CD4-positive, alpha-beta T cell (primary cell): ENCODE data around the gene KCTD1. TPM values are rescaled to one million over a fixed set of nuclear protein-coding genes. Genes with fewer than 3 reads are reported as not detected.

Source experiments
- ATAC-seq: fragments of 200-7000 bp; cut with Tn5 transposase; one replicate; pipeline ENCODE4 v1.10.0; 2022; ENCODE audit warnings: mild to moderate bottlenecking; ENCODE audit not compliant: poor library complexity
- CTCF ChIA-PET: fragments of 350-600 bp; sonication (Branson Sonifier 250); formaldehyde crosslinking; loops from one replicate; lab custom pipeline; 2021; ENCODE audit warnings: antibody characterized with exemption, inconsistent platforms; lab: Charles Lee
- POLR2A ChIA-PET: fragments of 350-600 bp; sonication (Branson Sonifier 250); formaldehyde crosslinking; loops from one replicate; lab custom pipeline; 2021; ENCODE audit warnings: antibody characterized with exemption, inconsistent platforms; lab: Charles Lee
- DNase-seq, 14 experiments: peaks; one replicate each; pipeline ENCODE4 v3.0.0-alpha.2; 2013 to 2020; ENCODE audit warnings: mixed read lengths in 2 of 14
- H3K27ac ChIP-seq, 2 donors: one replicate each; pipeline versions ENCODE4 v1.5.1 to v1.7.0; 2013; ENCODE audit warnings: low read length in 2 of 2, low read depth in 1 of 2, mild to moderate bottlenecking in 1 of 2
- H3K27me3 ChIP-seq, 2 experiments: 1 replicate in 1 of 2; 2 replicates in 1 of 2; pipeline versions ENCODE4 v1.6.1 to v1.7.0; 2013; ENCODE audit warnings: low read length in 2 of 2, control low read depth in 1 of 2, mild to moderate bottlenecking in 1 of 2, moderate library complexity in 1 of 2; ENCODE audit not compliant: insufficient read depth in 2 of 2, control insufficient read depth in 1 of 2
- H3K36me3 ChIP-seq: one replicate; pipeline ENCODE4 v1.6.1; 2013; ENCODE audit warnings: low read length, control low read depth; ENCODE audit not compliant: insufficient read depth
- H3K4me1 ChIP-seq: one replicate; pipeline ENCODE4 v1.6.1; 2013; ENCODE audit warnings: low read length, control low read depth; ENCODE audit not compliant: insufficient read depth
- H3K4me3 ChIP-seq: one replicate; pipeline ENCODE4 v1.5.1; 2013; ENCODE audit warnings: mild to moderate bottlenecking, low read length, moderate library complexity
- H3K9me3 ChIP-seq, 2 experiments: 1 replicate in 1 of 2; 2 replicates in 1 of 2; pipeline versions ENCODE4 v1.6.1 to v1.7.0; 2013; ENCODE audit warnings: low read length in 2 of 2, mild to moderate bottlenecking in 2 of 2, control low read depth in 1 of 2, moderate library complexity in 1 of 2; ENCODE audit not compliant: control insufficient read depth in 1 of 2, insufficient read depth in 1 of 2
- H3K27ac Mint-ChIP-seq: one replicate; pipeline ENCODE4 v1.8.0; 2020; ENCODE audit warnings: mixed read lengths
- H3K27me3 Mint-ChIP-seq: one replicate; pipeline ENCODE4 v1.8.0; 2021; ENCODE audit warnings: mixed read lengths
- H3K36me3 Mint-ChIP-seq: one replicate; pipeline ENCODE4 v1.8.0; 2021; ENCODE audit warnings: low read depth, mixed read lengths
- H3K4me1 Mint-ChIP-seq: one replicate; pipeline ENCODE4 v1.8.0; 2021; ENCODE audit warnings: low read depth, mixed read lengths
- H3K4me3 Mint-ChIP-seq: one replicate; pipeline ENCODE4 v1.8.0; 2020; ENCODE audit warnings: mild to moderate bottlenecking, mixed read lengths
- H3K9me3 Mint-ChIP-seq: one replicate; pipeline ENCODE4 v1.8.0; 2020; ENCODE audit warnings: mixed read lengths
- CTCF ChIP-seq: fragments of 200-600 bp; IDR thresholded peaks from one replicate; pipeline ENCODE4 v1.8.0; 2022; ENCODE audit warnings: antibody characterized with exemption, mild to moderate bottlenecking
- intact Hi-C, 2 experiments: fragments of 100-400 bp; cut with DNase I in 1 of 2; cut with micrococcal nuclease in 1 of 2; formaldehyde crosslinking; loops; one replicate each; pipeline versions ENCODE4 v1.15.1 to v1.9.0; 2023 to 2025; cut with DNase I, micrococcal nuclease
- total RNA-seq, 174 experiments: library from RNA in 2 of 174; stranded (reverse) in 2 of 174; gene quantifications; one replicate each; pipeline ENCODE4 v1.2.3 and lab custom pipeline; 2021 to 2026

Gene KCTD1
- total RNA-seq, 2 experiments from 2014 or later, result 0.74 to 1.1 TPM

GRCh38 chr18:26479065-26479680, 69.2 kb downstream of the KCTD1 start:
- Histone ChIP-seq H3K36me3 (no peaks in the 10 kb centered on the region), H3K4me1 (no peaks in the 10 kb centered on the region), H3K27me3 (no peaks in the 10 kb centered on the region), H3K9me3 (peaks cover 0 to 6% of the 10 kb centered on the region in 2 experiments), H3K4me3 (no peak overlapping the region), H3K27ac (no peak overlapping the region)
- CTCF ChIA-PET, result no interaction called here
- ATAC-seq (no peak), DNase-seq (no peak)
- no peak for TF ChIP-seq CTCF
- POLR2A ChIA-PET, result no interaction called here
- Mint-ChIP-seq H3K4me1 (no peaks in the 10 kb centered on the region), H3K4me3 (no peak overlapping the region), H3K36me3 (no peaks in the 10 kb centered on the region), H3K9me3 (no peaks in the 10 kb centered on the region), H3K27me3 (no peaks in the 10 kb centered on the region), H3K27ac (no peak overlapping the region)
- intact Hi-C loops, result no loop called here

GRCh38 chr18:26477828-26478466, 70.4 kb downstream of the KCTD1 start:
- Histone ChIP-seq H3K4me3 (no peak overlapping the region), H3K27ac (no peak overlapping the region), H3K9me3 (peaks cover 0 to 6% of the 10 kb centered on the region in 2 experiments), H3K4me1 (no peaks in the 10 kb centered on the region), H3K36me3 (no peaks in the 10 kb centered on the region), H3K27me3 (no peaks in the 10 kb centered on the region)
- H3K4me1 Mint-ChIP-seq, result no peaks in the 10 kb centered on the region
- intact Hi-C loops, result no loop called here
- ChIA-PET POLR2A (no interaction called here), CTCF (no interaction called here)
- no peak for ATAC-seq
- DNase-seq, result no peak
- no peaks in the 10 kb centered on the region for H3K27me3 Mint-ChIP-seq
- no peaks in the 10 kb centered on the region for H3K36me3 Mint-ChIP-seq
- no peak for TF ChIP-seq CTCF
- no peak overlapping the region for H3K27ac Mint-ChIP-seq
- no peak overlapping the region for H3K4me3 Mint-ChIP-seq
- H3K9me3 Mint-ChIP-seq, result no peaks in the 10 kb centered on the region

GRCh38 chr18:26476697-26477096, 71.7 kb downstream of the KCTD1 start:
- no peaks in the 10 kb centered on the region for H3K4me1 ChIP-seq
- no peaks in the 10 kb centered on the region for H3K27me3 ChIP-seq
- ChIA-PET POLR2A (no interaction called here), CTCF (no interaction called here)
- Mint-ChIP-seq H3K4me3 (no peak overlapping the region), H3K4me1 (no peaks in the 10 kb centered on the region), H3K27ac (no peak overlapping the region), H3K36me3 (no peaks in the 10 kb centered on the region), H3K27me3 (no peaks in the 10 kb centered on the region), H3K9me3 (no peaks in the 10 kb centered on the region)
- DNase-seq, result no peak
- no peak for ATAC-seq
- H3K27ac ChIP-seq, result no peak overlapping the region
- H3K36me3 ChIP-seq, result no peaks in the 10 kb centered on the region
- H3K9me3 ChIP-seq, result peaks cover 0 to 6% of the 10 kb centered on the region in 2 experiments
- H3K4me3 ChIP-seq, result no peak overlapping the region
- intact Hi-C loops, result no loop called here
- TF ChIP-seq CTCF, result no peak
